ENCODE measurements around the gene KLF2.

The KLF2 gene

DNA sequence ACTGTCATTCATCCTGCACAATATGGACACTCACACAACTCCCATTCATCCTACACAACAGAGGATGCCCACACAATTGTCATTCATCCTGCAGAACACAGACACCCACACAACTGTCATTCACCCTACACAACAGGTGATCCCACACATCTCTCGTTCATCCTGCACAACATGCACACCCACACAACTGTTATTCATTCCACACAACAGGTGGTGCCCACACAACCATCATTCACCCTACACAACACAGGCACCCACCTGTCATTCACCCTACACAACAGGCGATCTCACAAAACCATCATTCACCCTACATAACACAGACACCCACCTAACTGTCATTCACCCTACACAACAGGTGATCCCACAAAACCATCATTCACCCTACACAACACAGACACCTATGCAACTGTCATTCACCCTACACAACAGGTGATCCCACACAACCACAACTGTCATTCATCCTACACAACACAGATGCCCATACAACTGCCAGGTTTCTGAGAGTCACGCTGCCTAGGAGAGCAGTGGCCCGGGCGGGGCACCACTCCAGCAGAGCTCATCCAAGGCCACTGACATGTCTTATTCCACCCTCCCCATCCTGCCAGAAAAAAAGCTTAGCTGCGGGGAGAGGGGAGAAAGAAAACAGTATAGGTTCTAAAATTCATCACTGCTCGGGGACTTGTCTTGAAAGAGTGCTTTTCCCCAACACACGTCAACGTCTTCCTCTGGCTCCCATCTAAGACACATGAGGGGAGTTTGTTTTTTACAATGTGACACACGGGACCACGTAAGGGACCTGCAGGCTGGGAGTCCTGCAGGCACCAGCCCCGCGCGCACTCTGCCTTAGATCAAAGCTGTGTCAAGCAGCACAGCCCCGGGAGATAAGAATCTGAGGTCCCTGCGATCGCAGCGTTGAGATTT, 44.0 kb downstream of the KLF2 start:
- Mint-ChIP-seq H3K4me1 (peaks cover 0 to 62% of the 10 kb centered on the region in 2 donors), H3K9me3 (no peaks in the 10 kb centered on the region), H3K27ac (no peak overlapping the region), H3K4me3 (no peak overlapping the region), H3K36me3 (peaks cover 21 to 34% of the 10 kb centered on the region in 2 donors), H3K27me3 (no peaks in the 10 kb centered on the region)
- DNase-seq, result no peak
- ATAC-seq (replicated peaks), result no peak

DNA sequence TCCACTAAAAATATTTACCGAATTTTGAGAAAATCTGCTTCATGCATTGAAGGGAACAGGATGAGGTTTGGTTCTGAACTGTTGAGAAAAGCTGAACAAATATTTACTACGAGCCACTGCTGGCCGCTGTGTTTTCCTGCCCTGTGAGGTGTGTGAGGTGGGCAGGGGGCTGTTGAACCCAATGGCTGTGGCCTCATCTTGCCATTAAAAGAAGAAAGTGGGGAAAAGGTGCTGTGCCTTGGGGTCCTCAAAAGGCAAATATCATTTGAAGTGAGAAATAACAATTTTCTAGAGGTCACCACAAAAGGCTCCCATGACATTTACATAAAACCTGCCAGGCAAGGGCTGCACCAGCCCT, 44.7 kb downstream of the KLF2 start:
- Mint-ChIP-seq H3K4me1 (peaks cover 0 to 62% of the 10 kb centered on the region in 2 donors), H3K36me3 (peaks cover 21 to 34% of the 10 kb centered on the region in 2 donors), H3K9me3 (no peaks in the 10 kb centered on the region), H3K4me3 (peak overlapping the region in 1 of 2 donors; percentile 6), H3K27ac (no peak overlapping the region), H3K27me3 (no peaks in the 10 kb centered on the region)
- ATAC-seq (replicated peaks), result no peak
- DNase-seq, result no peak

DNA sequence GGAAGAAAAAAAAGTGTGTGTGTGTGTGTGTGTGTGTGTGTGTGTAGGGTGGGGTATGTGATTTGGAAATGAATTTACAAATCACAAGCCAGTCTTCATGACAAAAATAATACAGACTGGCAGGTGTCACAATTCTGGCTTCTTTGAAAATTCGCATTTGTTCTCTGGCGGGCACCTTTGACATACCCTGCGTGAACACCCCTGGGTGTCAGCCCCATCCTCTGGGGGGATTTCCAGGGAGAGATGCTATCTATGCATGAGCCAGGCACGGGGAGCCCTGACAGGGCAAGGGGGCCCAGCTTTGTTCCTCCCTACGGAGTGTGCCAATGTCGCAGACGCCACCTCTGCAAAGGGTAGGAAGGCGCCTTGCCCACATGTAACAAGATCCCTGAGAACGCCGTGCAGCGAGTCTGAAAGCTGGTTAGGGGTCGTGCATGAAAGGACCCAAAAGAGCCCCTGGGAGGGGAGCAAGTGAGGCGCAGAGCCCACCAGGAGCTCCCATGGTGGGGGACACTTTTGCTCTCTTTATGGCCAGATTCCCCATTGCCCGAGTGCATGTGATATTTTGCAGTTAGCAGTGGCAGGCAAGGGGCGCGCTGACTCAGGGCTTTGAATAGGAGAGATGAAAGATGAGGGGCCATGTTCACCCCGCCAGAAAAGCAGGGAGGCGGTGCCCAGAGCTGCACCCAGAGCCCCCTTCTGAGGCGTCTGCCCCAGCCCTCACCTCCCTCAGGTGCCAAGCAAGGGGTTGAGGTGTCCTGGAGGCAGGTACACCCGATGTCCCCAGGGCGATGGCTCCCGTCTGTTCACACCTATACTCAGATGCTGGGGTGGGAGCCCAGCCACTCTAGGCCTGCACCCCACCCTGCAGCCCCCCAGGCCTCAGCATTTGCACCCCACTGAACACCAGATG, 45.3 kb downstream of the KLF2 start:
- H3K27me3 Mint-ChIP-seq, result no peaks in the 10 kb centered on the region
- H3K36me3 Mint-ChIP-seq, result peaks cover 25 to 38% of the 10 kb centered on the region in 2 donors
- no peaks in the 10 kb centered on the region for H3K9me3 Mint-ChIP-seq
- no peak for ATAC-seq (replicated peaks)
- H3K4me1 Mint-ChIP-seq, result peaks cover 0 to 63% of the 10 kb centered on the region in 2 donors
- H3K4me3 Mint-ChIP-seq, result peak overlapping the region in 1 of 2 donors; percentile 21
- DNase-seq, result no peak
- peak overlapping the region; percentile 7 for H3K27ac Mint-ChIP-seq

DNA sequence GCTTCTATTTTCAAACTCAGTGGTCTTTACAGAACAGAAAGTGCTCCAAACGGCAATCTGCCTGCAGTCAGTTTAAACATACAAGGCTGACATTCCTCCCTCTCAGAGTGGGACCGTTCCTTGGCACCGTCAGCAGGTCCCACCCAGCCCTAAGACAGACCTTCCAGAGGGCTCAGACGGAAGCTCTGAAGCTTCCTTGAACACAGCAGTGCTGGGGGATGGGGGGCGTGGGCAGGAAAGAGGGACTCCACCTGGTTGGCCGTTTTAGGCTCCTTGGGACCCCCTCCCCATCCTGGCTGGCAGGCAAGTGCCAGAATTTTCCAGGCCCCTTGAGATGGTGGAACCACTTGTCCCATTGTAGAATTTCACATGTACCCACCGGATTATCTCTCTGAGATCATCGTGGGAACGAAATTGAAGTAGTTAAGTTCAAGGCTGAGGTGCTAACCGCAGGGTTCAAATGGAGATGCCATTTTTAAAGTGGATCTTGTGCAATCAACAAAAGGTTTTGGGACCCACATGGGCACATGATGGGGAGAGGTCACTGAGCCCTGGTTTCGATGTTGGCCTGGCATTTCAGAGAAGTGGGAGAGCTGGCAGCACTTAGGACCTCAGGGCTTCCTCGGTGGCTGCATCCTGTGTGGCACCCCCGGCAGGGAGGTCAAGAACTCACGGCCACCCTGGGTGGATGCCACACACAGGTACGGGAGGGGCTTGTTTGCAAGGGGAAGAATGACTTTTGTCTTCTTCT, 46.2 kb downstream of the KLF2 start:
- Mint-ChIP-seq H3K27ac (peak overlapping the region; percentile 76), H3K36me3 (peaks cover 34 to 43% of the 10 kb centered on the region in 2 donors), H3K4me1 (peaks cover 0 to 63% of the 10 kb centered on the region in 2 donors), H3K9me3 (no peaks in the 10 kb centered on the region), H3K4me3 (peak overlapping the region; percentile 21 to 42), H3K27me3 (no peaks in the 10 kb centered on the region)
- ATAC-seq (replicated peaks) (no peak), DNase-seq (no peak)

DNA sequence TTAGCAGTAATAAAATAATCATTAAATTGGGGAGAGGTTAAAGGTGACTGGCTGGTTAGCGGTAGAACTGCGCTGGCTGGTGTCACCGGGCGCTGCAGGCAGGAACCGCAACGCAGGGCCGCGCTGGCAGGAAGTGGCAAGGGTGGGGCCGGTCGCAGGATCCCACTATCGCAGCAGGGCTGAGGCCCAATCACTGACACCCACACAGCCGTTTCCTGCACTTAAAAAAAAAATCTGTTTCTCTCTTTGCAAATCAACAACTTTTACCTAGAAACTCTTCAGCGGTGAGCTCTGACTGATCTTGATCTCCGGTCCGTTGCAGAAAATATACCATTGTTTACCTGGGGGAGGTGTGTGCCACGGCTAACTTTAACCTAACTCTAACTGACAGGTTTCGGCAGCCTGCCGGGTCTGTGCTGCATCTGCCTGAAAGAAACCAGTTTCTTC, 46.9 kb downstream of the KLF2 start:
- Mint-ChIP-seq H3K27ac (peak overlapping the region; percentile 76), H3K4me1 (peaks cover 0 to 62% of the 10 kb centered on the region in 2 donors)
- DNase-seq, result peak; percentile 77

DNA sequence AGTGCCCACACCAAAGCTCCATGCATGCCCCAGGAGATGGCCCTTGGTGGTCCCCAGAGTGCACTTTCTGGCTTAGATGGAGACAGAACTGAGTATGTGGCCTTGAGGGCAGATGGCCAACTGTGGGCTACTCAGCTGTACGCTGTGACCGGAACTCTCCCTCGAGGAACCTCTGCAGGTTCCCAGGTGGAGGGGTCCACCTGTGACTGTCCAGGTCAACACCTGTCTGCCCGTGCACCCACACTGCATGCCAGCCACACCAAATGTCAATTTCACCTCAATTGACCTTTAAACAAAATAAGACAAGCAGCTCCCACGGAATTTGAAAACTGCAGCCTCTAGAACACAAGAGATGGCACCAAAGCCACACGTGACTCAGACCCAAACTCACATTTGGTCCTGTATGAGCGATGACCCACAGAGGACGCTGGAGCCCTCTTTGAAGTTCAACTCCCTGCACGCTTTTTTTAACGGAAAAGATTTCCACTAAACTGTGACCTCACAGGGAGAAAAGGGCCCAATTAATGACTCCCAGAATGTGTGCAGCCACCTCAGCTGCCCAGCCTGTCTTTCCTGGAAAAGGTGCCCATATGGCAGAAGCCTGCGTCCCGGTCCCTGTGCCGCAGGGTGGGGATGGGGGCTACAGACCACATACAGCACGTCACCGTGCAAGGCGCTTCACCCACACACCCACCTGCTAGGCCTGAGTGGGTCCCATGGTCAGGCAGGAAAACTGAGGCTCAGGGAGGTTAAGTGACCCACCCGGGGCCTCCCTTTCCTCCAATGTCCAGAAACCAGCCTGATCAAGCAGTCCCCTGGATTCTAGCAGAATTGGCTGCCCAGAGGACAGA, 47.7 kb downstream of the KLF2 start:
- peaks cover 47 to 58% of the 10 kb centered on the region in 2 donors for H3K36me3 Mint-ChIP-seq

More for the DNA sequence above, 46.9 kb downstream of the KLF2 start:
- H3K27me3 Mint-ChIP-seq, result no peaks in the 10 kb centered on the region
- peak; percentile 72 to 76 for ATAC-seq (replicated peaks)
- peak overlapping the region; percentile 21 to 42 for H3K4me3 Mint-ChIP-seq
- peaks cover 40 to 50% of the 10 kb centered on the region in 2 donors for H3K36me3 Mint-ChIP-seq
- no peaks in the 10 kb centered on the region for H3K9me3 Mint-ChIP-seq

DNA sequence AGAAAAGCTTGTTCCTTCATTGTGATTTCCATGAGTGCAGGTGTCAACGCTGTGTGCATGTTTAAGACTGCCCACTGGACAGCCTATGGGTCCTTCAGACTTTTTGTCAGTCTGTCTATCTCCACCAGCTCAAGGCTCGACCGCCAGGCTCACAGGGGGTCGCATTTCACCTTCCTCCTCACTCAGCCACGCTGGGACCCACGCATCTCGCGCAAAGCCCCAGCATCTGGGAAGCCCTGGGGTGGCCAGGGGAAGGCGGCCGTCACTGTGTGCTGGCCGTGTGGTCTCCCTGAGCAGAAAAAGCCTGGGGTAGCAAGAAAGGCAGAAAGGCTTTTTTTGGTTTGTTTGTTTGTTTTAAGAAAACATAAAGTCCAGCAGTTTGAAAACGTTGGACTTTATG, 48.5 kb downstream of the KLF2 start:
- Mint-ChIP-seq H3K4me1 (peaks cover 0 to 68% of the 10 kb centered on the region in 2 donors), H3K9me3 (no peaks in the 10 kb centered on the region), H3K27me3 (no peaks in the 10 kb centered on the region), H3K4me3 (no peak overlapping the region), H3K27ac (no peak overlapping the region), H3K36me3 (peaks cover 53 to 66% of the 10 kb centered on the region in 2 donors)
- ATAC-seq (replicated peaks) (no peak), DNase-seq (no peak)

More for the DNA sequence above, 47.7 kb downstream of the KLF2 start:
- peak overlapping the region; percentile 76 for H3K27ac Mint-ChIP-seq
- no peaks in the 10 kb centered on the region for H3K27me3 Mint-ChIP-seq
- peak overlapping the region; percentile 42 to 52 for H3K4me3 Mint-ChIP-seq
- no peaks in the 10 kb centered on the region for H3K9me3 Mint-ChIP-seq
- no peak for DNase-seq
- H3K4me1 Mint-ChIP-seq, result peaks cover 0 to 60% of the 10 kb centered on the region in 2 donors
- ATAC-seq (replicated peaks), result peak; percentile 34 to 35

DNA sequence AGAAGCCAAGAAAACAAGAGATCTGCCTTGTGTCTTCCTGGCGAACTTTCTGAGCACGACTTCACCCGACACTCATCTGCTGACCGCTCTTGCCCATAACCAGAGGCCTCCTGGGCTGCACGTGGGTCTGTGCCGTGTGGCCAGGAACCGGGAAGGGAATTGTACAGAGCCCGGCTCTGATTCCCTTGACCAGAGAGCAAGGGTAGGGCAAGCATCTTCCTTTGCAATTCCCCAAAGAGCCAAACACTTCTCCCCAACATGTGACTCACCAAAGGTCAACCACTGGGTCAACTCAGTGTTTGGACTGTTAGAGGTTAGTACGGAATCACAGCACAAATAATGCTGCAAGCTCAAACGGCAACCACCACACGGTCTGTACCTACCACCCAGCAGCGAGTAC, 48.9 kb downstream of the KLF2 start:
- Mint-ChIP-seq H3K9me3 (no peaks in the 10 kb centered on the region), H3K4me3 (peak overlapping the region in 1 of 2 donors; percentile 6), H3K27ac (peak overlapping the region; percentile 68), H3K27me3 (no peaks in the 10 kb centered on the region), H3K4me1 (peaks cover 0 to 71% of the 10 kb centered on the region in 2 donors), H3K36me3 (peaks cover 57 to 70% of the 10 kb centered on the region in 2 donors)
- no peak for DNase-seq
- no peak for ATAC-seq (replicated peaks)

DNA sequence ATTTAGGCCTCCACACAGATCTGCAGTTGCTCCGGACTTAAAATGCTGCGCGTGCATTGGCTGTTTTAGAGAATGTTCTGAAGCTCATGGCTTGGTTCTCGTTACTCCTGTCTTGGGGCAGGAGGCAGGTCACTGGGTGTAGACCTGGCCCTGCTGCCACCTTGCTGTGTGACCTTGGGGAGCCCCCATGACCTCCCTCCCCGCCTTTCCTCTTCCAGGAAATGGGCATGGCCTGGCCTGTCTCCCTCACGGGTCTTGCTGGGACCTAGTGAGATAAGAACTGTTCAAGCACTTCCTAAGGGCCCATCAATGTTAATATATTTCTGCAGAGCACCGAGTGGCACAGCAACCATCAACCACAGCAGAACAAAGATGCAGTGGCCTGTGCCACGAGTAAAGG, 49.4 kb downstream of the KLF2 start:
- Mint-ChIP-seq H3K4me1 (peaks cover 0 to 72% of the 10 kb centered on the region in 2 donors), H3K27ac (no peak overlapping the region), H3K4me3 (no peak overlapping the region), H3K27me3 (no peaks in the 10 kb centered on the region), H3K36me3 (peaks cover 60 to 75% of the 10 kb centered on the region in 2 donors), H3K9me3 (no peaks in the 10 kb centered on the region)
- DNase-seq (no peak), ATAC-seq (replicated peaks) (no peak)

DNA sequence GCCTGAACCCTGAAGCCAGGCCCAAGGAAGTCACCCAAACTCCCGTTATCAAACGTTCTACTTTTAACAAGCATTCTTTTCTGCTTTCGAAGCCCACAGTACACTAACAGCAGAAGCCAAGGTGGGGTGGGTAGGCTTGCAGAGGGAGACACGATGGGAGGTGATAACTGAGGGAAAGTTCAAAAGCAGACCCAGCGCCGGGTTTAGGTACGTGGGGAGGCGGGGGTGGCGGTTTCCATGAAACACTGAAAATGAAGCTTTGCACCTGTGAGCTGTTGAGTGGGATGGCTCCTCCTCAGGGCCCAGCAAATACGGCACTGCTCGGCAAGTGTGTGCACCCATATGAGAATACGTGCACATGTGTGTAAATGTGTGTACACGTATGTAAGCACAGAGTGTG, 49.8 kb downstream of the KLF2 start:
- DNase-seq (no peak), ATAC-seq (replicated peaks) (no peak)
- H3K9me3 Mint-ChIP-seq, result no peaks in the 10 kb centered on the region
- H3K4me1 Mint-ChIP-seq, result peaks cover 1 to 73% of the 10 kb centered on the region in 2 donors
- no peak overlapping the region for H3K4me3 Mint-ChIP-seq
- H3K36me3 Mint-ChIP-seq, result peaks cover 63 to 77% of the 10 kb centered on the region in 2 donors
- no peaks in the 10 kb centered on the region for H3K27me3 Mint-ChIP-seq
- no peak overlapping the region for H3K27ac Mint-ChIP-seq

DNA sequence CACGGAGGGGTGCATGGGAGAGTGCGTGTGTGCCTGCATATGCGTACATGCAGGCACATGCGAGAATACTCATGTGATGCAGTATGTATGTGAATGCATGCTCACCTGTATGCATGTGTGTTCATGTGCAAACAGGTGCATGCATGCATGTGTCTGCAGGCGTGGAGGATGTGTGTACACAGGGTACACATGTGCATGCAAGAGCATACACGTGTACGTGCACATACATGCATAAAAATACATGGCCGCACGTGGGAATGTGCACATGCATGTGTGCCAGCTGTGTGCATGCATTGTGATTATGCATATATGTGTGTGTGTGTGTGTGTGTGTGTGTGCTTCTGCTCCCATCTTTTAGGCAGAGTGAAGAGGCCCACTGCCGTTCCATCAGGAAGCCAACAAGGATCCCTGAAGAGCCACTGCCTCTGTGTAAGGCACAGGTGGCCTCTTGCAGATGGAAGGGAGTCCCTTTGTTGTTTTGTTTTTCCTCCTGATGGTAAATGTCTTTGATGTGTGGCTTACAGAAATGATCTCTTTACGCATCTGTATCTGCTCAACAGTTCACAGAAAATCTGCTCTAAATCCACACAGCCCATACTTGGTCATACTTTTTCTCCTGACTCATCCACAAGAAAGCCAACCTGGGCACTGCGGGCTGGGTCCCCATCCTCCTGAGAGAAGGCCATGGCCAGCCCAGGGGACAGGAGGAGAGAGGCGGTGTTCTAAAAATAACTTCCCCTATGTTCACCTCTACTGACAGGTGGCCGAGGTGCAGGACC, 50.7 kb downstream of the KLF2 start:
- Mint-ChIP-seq H3K27me3 (no peaks in the 10 kb centered on the region), H3K36me3 (peaks cover 62 to 76% of the 10 kb centered on the region in 2 donors), H3K9me3 (no peaks in the 10 kb centered on the region), H3K4me3 (no peak overlapping the region), H3K4me1 (peaks cover 10 to 73% of the 10 kb centered on the region in 2 donors), H3K27ac (no peak overlapping the region)
- DNase-seq, result no peak
- no peak for ATAC-seq (replicated peaks)

DNA sequence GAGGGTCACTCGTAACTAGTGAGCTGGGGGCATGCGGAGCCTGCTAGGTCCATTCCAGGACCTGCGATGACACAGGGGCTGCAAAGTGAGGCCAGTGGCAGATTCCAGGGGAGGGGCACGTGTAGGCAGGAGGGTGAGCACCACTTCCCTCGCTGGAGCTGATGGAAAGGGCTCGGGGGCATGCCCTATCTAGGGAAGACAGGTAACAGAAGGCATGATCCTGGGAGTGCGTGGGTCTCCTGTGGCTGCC, 51.2 kb downstream of the KLF2 start:
- DNase-seq, result no peak
- Mint-ChIP-seq H3K27me3 (no peaks in the 10 kb centered on the region), H3K9me3 (no peaks in the 10 kb centered on the region), H3K27ac (no peak overlapping the region), H3K36me3 (peaks cover 57 to 76% of the 10 kb centered on the region in 2 donors), H3K4me1 (peaks cover 15 to 73% of the 10 kb centered on the region in 2 donors), H3K4me3 (no peak overlapping the region)
- ATAC-seq (replicated peaks), result no peak

DNA sequence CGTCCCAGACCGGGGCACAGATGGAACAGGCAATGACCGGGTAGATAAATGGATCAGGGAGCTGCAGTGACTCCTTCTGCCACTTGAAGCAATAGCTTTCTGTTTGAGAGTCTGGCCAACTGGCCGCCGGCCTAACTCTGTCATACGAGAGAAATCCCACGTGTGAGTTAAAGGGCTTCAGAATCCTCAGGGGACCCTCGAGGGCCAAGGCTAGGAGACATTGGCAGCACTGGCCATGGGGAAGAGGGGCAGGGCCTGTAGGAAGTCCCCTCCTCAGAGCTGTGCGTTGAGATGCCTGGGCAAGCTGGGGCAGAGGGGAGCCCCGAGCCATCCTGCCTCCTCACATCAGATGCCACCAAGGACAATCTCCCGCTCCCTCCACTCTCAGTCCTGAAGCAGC, 51.6 kb downstream of the KLF2 start:
- no peak overlapping the region for H3K27ac Mint-ChIP-seq
- H3K36me3 Mint-ChIP-seq, result peaks cover 56 to 74% of the 10 kb centered on the region in 2 donors
- H3K9me3 Mint-ChIP-seq, result no peaks in the 10 kb centered on the region
- no peak overlapping the region for H3K4me3 Mint-ChIP-seq
- DNase-seq (no peak), ATAC-seq (replicated peaks) (no peak)
- peaks cover 19 to 71% of the 10 kb centered on the region in 2 donors for H3K4me1 Mint-ChIP-seq
- no peaks in the 10 kb centered on the region for H3K27me3 Mint-ChIP-seq

All from stimulated activated naive B cell treated with anti-CD40 and anti-IgM and Interleukin-4, amounts not matched to agents 10 μg/mL and 1 μg/mL and 100 μg/mL, for 72 hours (primary cell).